B cell (primary cell): ENCODE data around the gene TRIM62. TPM values are rescaled to one million over a fixed set of nuclear protein-coding genes. Genes with fewer than 3 reads are reported as not detected.

Experiments used
- ATAC-seq: fragments of 200-7000 bp; cut with Tn5 transposase; one replicate; pipeline ENCODE4 v1.10.0; 2021; ENCODE audit warnings: low read depth, mild to moderate bottlenecking, moderate number of reproducible peaks, moderate library complexity
- CTCF ChIA-PET: fragments of 350-600 bp; sonication (Branson Sonifier 250); formaldehyde crosslinking; loops from one replicate; lab custom pipeline; 2021; ENCODE audit warnings: antibody characterized with exemption, inconsistent platforms; lab: Charles Lee
- POLR2A ChIA-PET: fragments of 350-600 bp; sonication (Branson Sonifier 250); formaldehyde crosslinking; loops from one replicate; lab custom pipeline; 2021; ENCODE audit warnings: antibody characterized with exemption; lab: Charles Lee
- DNase-seq: peaks from one replicate; pipeline ENCODE4 v3.0.0; 2013
- H2AFZ ChIP-seq: 2 replicates; pipeline ENCODE4 v1.6.1; 2012; ENCODE audit warnings: mild to moderate bottlenecking, low read depth, low read length; ENCODE audit not compliant: insufficient read depth, poor library complexity, severe bottlenecking
- H3K27ac ChIP-seq, 2 donors: 1 replicate in 1 of 2; 2 replicates in 1 of 2; pipeline ENCODE4 v1.5.1; 2012 to 2013; ENCODE audit warnings: low read length in 2 of 2, mild to moderate bottlenecking in 2 of 2, moderate library complexity in 1 of 2
- H3K27me3 ChIP-seq, 4 experiments: fragments of 200-600 bp in 1 of 4; sonication (generic) in 1 of 4; replicated peaks in 1 of 4; 1 replicate in 2 of 4; 2 replicates in 2 of 4; pipeline versions ENCODE4 v1.6.1 to v1.7.0; 2013 to 2016; ENCODE audit warnings: low read length in 3 of 4, mild to moderate bottlenecking in 2 of 4, mixed read lengths in 1 of 4, moderate library complexity in 1 of 4; ENCODE audit not compliant: insufficient read depth in 4 of 4, control insufficient read depth in 3 of 4; ENCODE audit errors: control extremely low read depth in 1 of 4
- H3K36me3 ChIP-seq, 2 experiments: replicated peaks in 1 of 2; 1 replicate in 1 of 2; 2 replicates in 1 of 2; pipeline versions ENCODE4 v1.6.1 to v1.7.1; 2013; ENCODE audit warnings: low read length in 1 of 2; ENCODE audit not compliant: insufficient read depth in 2 of 2, control insufficient read depth in 1 of 2; ENCODE audit errors: control extremely low read depth in 1 of 2, extremely low read depth in 1 of 2
- H3K4me1 ChIP-seq, 2 donors: fragments of 200-600 bp in 1 of 2; sonication (generic) in 1 of 2; 1 replicate in 1 of 2; 2 replicates in 1 of 2; pipeline versions ENCODE4 v1.5.1 to v1.6.1; 2013 to 2017; ENCODE audit warnings: low read length in 2 of 2; ENCODE audit not compliant: control insufficient read depth in 2 of 2, insufficient read depth in 2 of 2
- H3K4me2 ChIP-seq: replicated peaks from 2 replicates; pipeline ENCODE3; 2012; ENCODE audit warnings: mild to moderate bottlenecking, low read depth, low read length; ENCODE audit not compliant: poor library complexity, severe bottlenecking
- H3K4me3 ChIP-seq, 5 experiments: fragments of 200-600 bp in 1 of 5; sonication (generic) in 1 of 5; 1 replicate in 3 of 5; 2 replicates in 2 of 5; pipeline versions ENCODE4 v1.5.1 to v1.7.0; 2011 to 2016; ENCODE audit warnings: low read length in 4 of 5, mild to moderate bottlenecking in 4 of 5, low read depth in 2 of 5, control low read depth in 1 of 5, moderate library complexity in 1 of 5; ENCODE audit not compliant: insufficient read depth in 1 of 5; ENCODE audit errors: control extremely low read depth in 1 of 5, extremely low read depth in 1 of 5
- H3K79me2 ChIP-seq: fragments of 200-600 bp; sonication (generic); one replicate; pipeline ENCODE4 v1.6.0; 2016; ENCODE audit warnings: low read length; ENCODE audit not compliant: control insufficient read depth, insufficient read depth
- H3K9ac ChIP-seq: fragments of 200-600 bp; sonication (generic); 2 replicates; pipeline ENCODE4 v1.6.1; 2017; ENCODE audit warnings: mild to moderate bottlenecking, low read length, moderate library complexity
- H3K9me3 ChIP-seq, 3 donors: one replicate each; pipeline versions ENCODE4 v1.6.1 to v1.7.1; 2013; ENCODE audit warnings: low read length in 2 of 3; ENCODE audit not compliant: control insufficient read depth in 2 of 3, insufficient read depth in 1 of 3; ENCODE audit errors: control extremely low read depth in 1 of 3
- H4K20me1 ChIP-seq: 2 replicates; pipeline ENCODE4 v1.6.0; 2012; ENCODE audit warnings: mild to moderate bottlenecking, low read length; ENCODE audit not compliant: insufficient read depth, control insufficient read depth, poor library complexity, severe bottlenecking
- H3K27ac Mint-ChIP-seq: one replicate; pipeline ENCODE4 v1.8.0; 2021; ENCODE audit warnings: mixed read lengths
- H3K27me3 Mint-ChIP-seq: one replicate; pipeline ENCODE4 v1.8.0; 2021; ENCODE audit warnings: mixed read lengths
- H3K4me1 Mint-ChIP-seq: one replicate; pipeline ENCODE4 v1.8.0; 2021; ENCODE audit warnings: mixed read lengths
- H3K4me3 Mint-ChIP-seq: one replicate; pipeline ENCODE4 v1.8.0; 2021; ENCODE audit warnings: mixed read lengths
- H3K9me3 Mint-ChIP-seq: one replicate; pipeline ENCODE4 v1.8.0; 2022; ENCODE audit warnings: mixed read lengths; ENCODE audit not compliant: insufficient read depth
- CTCF ChIP-seq: fragments of 200-600 bp; IDR thresholded peaks from one replicate; pipeline ENCODE4 v1.8.0; 2022; ENCODE audit warnings: antibody characterized with exemption, mild to moderate bottlenecking
- EZH2 ChIP-seq: IDR thresholded peaks from 2 replicates; pipeline ENCODE4 v1.6.1; 2012; ENCODE audit warnings: borderline replicate concordance, low read depth, mild to moderate bottlenecking, moderate library complexity, low read length; ENCODE audit not compliant: insufficient read depth, poor library complexity, severe bottlenecking
- WGBS: methylation state at CpG from one replicate; pipeline ENCODE4 v1.1.5; 2013; ENCODE audit warnings: missing lambda C conversion rate; ENCODE audit not compliant: insufficient coverage; 5-methylcytosine and 5-hydroxymethylcytosine counted together
- intact Hi-C: fragments of 100-400 bp; cut with micrococcal nuclease; formaldehyde crosslinking; loops from one replicate; pipeline ENCODE4 v1.10.0; 2022
- polyA plus RNA-seq: library from polyadenylated mRNA; depleted of rRNA; stranded (reverse); fragments of >200 nt; gene quantifications from 2 replicates; pipeline ENCODE4 v1.2.3, GENCODE V29; 2012
- total RNA-seq, 2 donors: library from RNA; stranded (reverse); fragments of 120-200 nt in 1 of 2; gene quantifications; 1 replicate in 1 of 2; 2 replicates in 1 of 2; pipeline versions ENCODE4 v1.2.3 to v1.2.4, GENCODE V29; 2013 to 2022

TRIM62 gene
- total and polyA plus RNA-seq, 2 donors (not counting 1 experiment from before 2014, with no cell fraction given), result 10.7 to 24.1 TPM

- no peak for DNase-seq
- Histone ChIP-seq H3K9ac (no peak overlapping the region), H3K9me3 (no peaks in the 10 kb centered on the region), H3K27ac (no peak overlapping the region), H2AFZ (no peak overlapping the region), H3K4me2 (no peak overlapping the region), H3K4me1 (no peaks in the 10 kb centered on the region), H3K4me3 (no peak overlapping the region), H3K79me2 (no peaks in the 10 kb centered on the region), H4K20me1 (peaks cover 4% of the 10 kb centered on the region), H3K36me3 (peaks cover 2 to 15% of the 10 kb centered on the region in 2 experiments), H3K27me3 (no peaks in the 10 kb centered on the region)
- Mint-ChIP-seq H3K4me1 (no peaks in the 10 kb centered on the region), H3K4me3 (no peak overlapping the region), H3K27me3 (no peaks in the 10 kb centered on the region), H3K27ac (no peak overlapping the region), H3K9me3 (no peaks in the 10 kb centered on the region)
- TF ChIP-seq CTCF, result no peak
- no peak for TF ChIP-seq EZH2
- ChIA-PET CTCF (interaction anchor here (0.6 kb wide), 1 partner anchor 71 kb away, joined by 3 read pairs; no protein-coding TSS in a partner anchor), POLR2A (no interaction called here)
- intact Hi-C loops, result no loop called here
- no peak for ATAC-seq
- WGBS, result 94% methylated on average over 3 of the region's 4 CpGs
Measured at GRCh38 chr1:33143176-33143575, 38.7 kb downstream of the TRIM62 start.

- ChIA-PET POLR2A (no interaction called here), CTCF (interaction anchor here (1.1 kb wide), 1 partner anchor 15 kb away, joined by 3 read pairs; no protein-coding TSS in a partner anchor)
- TF ChIP-seq CTCF (no peak), EZH2 (no peak)
- Histone ChIP-seq H3K27me3 (no peaks in the 10 kb centered on the region), H3K27ac (no peak overlapping the region), H3K36me3 (peaks cover 0 to 15% of the 10 kb centered on the region in 2 experiments), H3K9ac (no peak overlapping the region), H4K20me1 (peaks cover 4% of the 10 kb centered on the region), H3K9me3 (no peaks in the 10 kb centered on the region), H3K4me1 (no peaks in the 10 kb centered on the region), H3K4me3 (no peak overlapping the region), H3K4me2 (no peak overlapping the region), H2AFZ (no peak overlapping the region), H3K79me2 (no peaks in the 10 kb centered on the region)
- no peak for ATAC-seq
- intact Hi-C loops, result no loop called here
- Mint-ChIP-seq H3K27ac (no peak overlapping the region), H3K4me1 (no peaks in the 10 kb centered on the region), H3K9me3 (no peaks in the 10 kb centered on the region), H3K27me3 (no peaks in the 10 kb centered on the region), H3K4me3 (no peak overlapping the region)
- 89% methylated on average over 3 of the region's 7 CpGs for WGBS
- DNase-seq, result no peak
Measured at GRCh38 chr1:33142483-33143064, 39.3 kb downstream of the TRIM62 start.
